ENCODE results near the gene LRP6. TPM values are rescaled to one million over a fixed set of nuclear protein-coding genes. Genes with fewer than 3 reads are reported as not detected.
A peak's percentile ranks its signal among the peaks of the same experiment; 100 is the strongest.

Gene LRP6
- total and polyA plus RNA-seq, 2 of the 13 experiments (the other 11 are each of a cell fraction or from before 2014, with no cell fraction given), result 33.8 to 42.0 TPM

DNA sequence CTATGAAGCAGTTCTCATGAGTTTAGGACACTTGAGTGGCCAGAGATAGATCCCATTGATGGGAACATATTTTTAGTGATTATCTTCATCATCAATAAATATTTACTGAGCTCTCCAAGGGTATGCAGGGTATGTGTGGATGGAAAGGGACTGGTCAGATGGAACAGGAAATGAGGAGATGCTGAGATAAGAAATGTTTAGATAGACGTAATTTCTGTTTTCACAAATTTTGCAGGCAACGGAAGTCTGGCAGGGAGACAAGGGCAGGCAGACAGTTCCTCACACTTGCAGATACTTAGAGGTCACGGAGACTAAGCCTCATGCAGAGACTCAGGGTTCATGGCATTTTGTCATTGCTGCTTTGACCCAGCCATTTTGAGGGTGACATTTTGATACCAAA, 171.8 kb downstream of the LRP6 start (continued):
- TF ChIP-seq, protein P1, sequence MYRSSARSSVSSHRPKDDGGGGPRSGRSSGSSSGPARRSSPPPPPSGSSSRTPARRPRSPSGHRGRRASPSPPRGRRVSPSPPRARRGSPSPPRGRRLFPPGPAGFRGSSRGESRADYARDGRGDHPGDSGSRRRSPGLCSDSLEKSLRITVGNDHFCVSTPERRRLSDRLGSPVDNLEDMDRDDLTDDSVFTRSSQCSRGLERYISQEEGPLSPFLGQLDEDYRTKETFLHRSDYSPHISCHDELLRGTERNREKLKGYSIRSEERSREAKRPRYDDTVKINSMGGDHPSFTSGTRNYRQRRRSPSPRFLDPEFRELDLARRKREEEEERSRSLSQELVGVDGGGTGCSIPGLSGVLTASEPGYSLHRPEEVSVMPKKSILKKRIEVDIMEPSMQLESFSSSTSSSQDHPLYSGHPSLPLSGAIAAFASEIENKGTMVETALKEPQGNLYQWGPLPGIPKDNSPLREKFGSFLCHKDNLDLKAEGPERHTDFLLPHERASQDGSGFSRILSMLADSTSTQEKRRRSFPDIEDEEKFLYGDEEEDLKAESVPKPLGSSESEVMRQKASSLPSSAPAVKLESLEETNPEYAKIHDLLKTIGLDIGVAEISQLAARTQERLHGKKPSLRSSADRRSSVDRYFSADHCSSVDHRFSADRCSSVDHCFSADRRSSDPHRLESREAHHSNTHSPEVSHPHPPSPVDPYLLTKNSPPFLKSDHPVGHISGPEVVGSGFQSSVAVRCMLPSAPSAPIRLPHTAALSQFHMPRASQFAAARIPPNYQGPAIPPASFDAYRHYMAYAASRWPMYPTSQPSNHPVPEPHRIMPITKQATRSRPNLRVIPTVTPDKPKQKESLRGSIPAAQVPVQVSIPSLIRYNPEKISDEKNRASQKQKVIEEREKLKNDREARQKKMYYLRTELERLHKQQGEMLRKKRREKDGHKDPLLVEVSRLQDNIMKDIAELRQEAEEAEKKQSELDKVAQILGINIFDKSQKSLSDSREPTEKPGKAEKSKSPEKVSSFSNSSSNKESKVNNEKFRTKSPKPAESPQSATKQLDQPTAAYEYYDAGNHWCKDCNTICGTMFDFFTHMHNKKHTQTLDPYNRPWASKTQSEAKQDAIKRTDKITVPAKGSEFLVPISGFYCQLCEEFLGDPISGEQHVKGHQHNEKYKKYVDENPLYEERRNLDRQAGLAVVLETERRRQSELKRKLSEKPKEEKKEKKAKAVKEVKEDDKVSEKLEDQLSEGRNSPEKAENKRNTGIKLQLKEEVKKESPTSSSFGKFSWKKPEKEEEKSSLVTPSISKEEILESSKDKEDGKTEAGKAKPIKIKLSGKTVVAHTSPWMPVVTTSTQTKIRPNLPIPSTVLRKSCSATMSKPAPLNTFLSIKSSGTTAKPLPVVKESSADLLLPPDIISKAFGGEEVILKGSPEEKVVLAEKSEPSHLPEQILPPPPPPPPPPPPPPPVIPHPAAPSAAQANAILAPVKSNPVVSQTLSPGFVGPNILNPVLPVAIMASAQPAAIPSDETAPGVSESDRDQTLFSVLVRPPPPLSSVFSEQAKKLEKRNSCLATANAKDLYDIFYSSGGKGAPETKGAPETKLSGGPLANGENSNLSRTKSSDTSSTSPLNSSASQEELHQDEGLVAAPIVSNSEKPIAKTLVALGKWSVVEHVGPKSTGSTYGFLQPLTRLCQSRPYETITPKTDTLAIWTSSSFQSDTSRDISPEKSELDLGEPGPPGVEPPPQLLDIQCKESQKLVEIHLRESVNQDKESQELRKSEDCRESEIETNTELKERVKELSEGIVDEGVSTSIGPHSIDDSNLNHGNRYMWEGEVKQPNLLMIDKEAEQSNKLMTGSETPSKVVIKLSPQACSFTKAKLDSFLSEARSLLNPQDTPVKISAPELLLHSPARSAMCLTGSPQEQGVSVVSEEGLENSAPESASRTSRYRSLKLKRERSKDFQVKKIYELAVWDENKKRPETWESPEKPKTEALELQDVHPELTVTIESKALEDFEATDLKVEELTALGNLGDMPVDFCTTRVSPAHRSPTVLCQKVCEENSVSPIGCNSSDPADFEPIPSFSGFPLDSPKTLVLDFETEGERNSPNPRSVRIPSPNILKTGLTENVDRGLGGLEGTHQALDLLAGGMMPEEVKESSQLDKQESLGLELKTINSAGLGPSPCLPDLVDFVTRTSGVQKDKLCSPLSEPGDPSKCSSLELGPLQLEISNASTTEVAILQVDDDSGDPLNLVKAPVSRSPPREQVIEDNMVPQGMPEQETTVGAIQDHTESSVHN (CRISPR knock-in tag; IDR thresholded peaks at IDR 0.05), result no peak
- no peak for TF ChIP-seq SRSF9 (IDR thresholded peaks at IDR 0.05; ENCODE audit: borderline replicate concordance, insufficient read depth, low read depth, low read length, poor library complexity, severe bottlenecking)
- TF ChIP-seq, protein P2, sequence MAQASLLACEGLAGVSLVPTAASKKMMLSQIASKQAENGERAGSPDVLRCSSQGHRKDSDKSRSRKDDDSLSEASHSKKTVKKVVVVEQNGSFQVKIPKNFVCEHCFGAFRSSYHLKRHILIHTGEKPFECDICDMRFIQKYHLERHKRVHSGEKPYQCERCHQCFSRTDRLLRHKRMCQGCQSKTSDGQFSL (CRISPR knock-in tag; IDR thresholded peaks at IDR 0.05), result no peak
- TF ChIP-seq, protein P3, sequence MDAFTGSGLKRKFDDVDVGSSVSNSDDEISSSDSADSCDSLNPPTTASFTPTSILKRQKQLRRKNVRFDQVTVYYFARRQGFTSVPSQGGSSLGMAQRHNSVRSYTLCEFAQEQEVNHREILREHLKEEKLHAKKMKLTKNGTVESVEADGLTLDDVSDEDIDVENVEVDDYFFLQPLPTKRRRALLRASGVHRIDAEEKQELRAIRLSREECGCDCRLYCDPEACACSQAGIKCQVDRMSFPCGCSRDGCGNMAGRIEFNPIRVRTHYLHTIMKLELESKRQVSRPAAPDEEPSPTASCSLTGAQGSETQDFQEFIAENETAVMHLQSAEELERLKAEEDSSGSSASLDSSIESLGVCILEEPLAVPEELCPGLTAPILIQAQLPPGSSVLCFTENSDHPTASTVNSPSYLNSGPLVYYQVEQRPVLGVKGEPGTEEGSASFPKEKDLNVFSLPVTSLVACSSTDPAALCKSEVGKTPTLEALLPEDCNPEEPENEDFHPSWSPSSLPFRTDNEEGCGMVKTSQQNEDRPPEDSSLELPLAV (CRISPR knock-in tag; conservative IDR thresholded peaks at IDR 0.05; ENCODE audit: low read depth), result no peak
- peak; percentile 68; the same call in 1 of the 2 replicates for TF ChIP-seq RXRB (CRISPR knock-in tag; IDR thresholded peaks at IDR 0.05; ENCODE audit: borderline replicate concordance)
- TF ChIP-seq, protein P4, sequence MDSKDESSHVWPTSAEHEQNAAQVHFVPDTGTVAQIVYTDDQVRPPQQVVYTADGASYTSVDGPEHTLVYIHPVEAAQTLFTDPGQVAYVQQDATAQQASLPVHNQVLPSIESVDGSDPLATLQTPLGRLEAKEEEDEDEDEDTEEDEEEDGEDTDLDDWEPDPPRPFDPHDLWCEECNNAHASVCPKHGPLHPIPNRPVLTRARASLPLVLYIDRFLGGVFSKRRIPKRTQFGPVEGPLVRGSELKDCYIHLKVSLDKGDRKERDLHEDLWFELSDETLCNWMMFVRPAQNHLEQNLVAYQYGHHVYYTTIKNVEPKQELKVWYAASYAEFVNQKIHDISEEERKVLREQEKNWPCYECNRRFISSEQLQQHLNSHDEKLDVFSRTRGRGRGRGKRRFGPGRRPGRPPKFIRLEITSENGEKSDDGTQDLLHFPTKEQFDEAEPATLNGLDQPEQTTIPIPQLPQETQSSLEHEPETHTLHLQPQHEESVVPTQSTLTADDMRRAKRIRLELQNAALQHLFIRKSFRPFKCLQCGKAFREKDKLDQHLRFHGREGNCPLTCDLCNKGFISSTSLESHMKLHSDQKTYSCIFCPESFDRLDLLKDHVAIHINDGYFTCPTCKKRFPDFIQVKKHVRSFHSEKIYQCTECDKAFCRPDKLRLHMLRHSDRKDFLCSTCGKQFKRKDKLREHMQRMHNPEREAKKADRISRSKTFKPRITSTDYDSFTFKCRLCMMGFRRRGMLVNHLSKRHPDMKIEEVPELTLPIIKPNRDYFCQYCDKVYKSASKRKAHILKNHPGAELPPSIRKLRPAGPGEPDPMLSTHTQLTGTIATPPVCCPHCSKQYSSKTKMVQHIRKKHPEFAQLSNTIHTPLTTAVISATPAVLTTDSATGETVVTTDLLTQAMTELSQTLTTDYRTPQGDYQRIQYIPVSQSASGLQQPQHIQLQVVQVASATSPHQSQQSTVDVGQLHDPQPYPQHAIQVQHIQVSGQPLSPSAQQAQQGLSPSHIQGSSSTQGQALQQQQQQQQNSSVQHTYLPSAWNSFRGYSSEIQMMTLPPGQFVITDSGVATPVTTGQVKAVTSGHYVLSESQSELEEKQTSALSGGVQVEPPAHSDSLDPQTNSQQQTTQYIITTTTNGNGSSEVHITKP (CRISPR knock-in tag; IDR thresholded peaks at IDR 0.05; ENCODE audit: low read depth), result no peak
- no peak for TF ChIP-seq ZNF816 (CRISPR knock-in tag; IDR thresholded peaks at IDR 0.05; ENCODE audit: borderline replicate concordance)
- TF ChIP-seq ZSCAN21 (CRISPR knock-in tag; IDR thresholded peaks at IDR 0.05; ENCODE audit: borderline replicate concordance), result no peak
- TF ChIP-seq LCORL (IDR thresholded peaks at IDR 0.05), result no peak
- no peak for TF ChIP-seq LCORL (CRISPR knock-in tag; IDR thresholded peaks at IDR 0.05)
- TF ChIP-seq IRF2 (CRISPR knock-in tag; IDR thresholded peaks at IDR 0.05), result no peak
- peak; percentile 48 for TF ChIP-seq FOXA3 (CRISPR knock-in tag; IDR thresholded peaks at IDR 0.05)
- TF ChIP-seq ZNF775 (CRISPR knock-in tag; IDR thresholded peaks at IDR 0.05; ENCODE audit: borderline replicate concordance), result no peak
- no peak for TF ChIP-seq ZNF883 (CRISPR knock-in tag; IDR thresholded peaks at IDR 0.05; ENCODE audit: not compliant biosample characterization)
- TF ChIP-seq NFRKB (IDR thresholded peaks at IDR 0.05), result no peak
- TF ChIP-seq SP140L (CRISPR knock-in tag; IDR thresholded peaks at IDR 0.05; ENCODE audit: borderline replicate concordance), result no peak
- no peak for TF ChIP-seq SP4 (CRISPR knock-in tag; IDR thresholded peaks at IDR 0.05)

Measured in HepG2 (cell line).